Pancreas (tissue), 10 donors: ENCODE measurements around the gene ST8SIA6. TPM values are rescaled to one million over a fixed set of nuclear protein-coding genes. Genes with fewer than 3 reads are reported as not detected.

ENCODE experiments used
- ATAC-seq, 4 donors: fragments of 200-7000 bp; cut with Tn5 transposase; one replicate each; pipeline versions ENCODE4 v1.8.0 to v1.9.1; 2020; ENCODE audit warnings: mild to moderate bottlenecking in 4 of 4, moderate library complexity in 4 of 4
- DNase-seq, 6 donors: peaks; one replicate each; pipeline ENCODE4 v3.0.0-alpha.2; 2020
- FAIRE-seq: peaks from 2 replicates; lab custom pipeline; 2012; peaks lifted over from hg19 to GRCh38; lab: Jason Lieb, UNC
- H3K27ac ChIP-seq, 4 donors: fragments of 200-600 bp; sonication (generic); 1 replicate in 3 of 4; 2 replicates in 1 of 4; pipeline versions ENCODE4 v1.5.0 to v1.8.0; 2020
- H3K27me3 ChIP-seq, 4 donors: fragments of 200-600 bp; one replicate each; pipeline ENCODE4 v1.8.0; 2021
- H3K36me3 ChIP-seq, 3 donors: fragments of 200-600 bp; sonication (generic) in 1 of 3; one replicate each; pipeline versions ENCODE4 v1.5.0 to v1.8.0; 2020 to 2021
- H3K4me1 ChIP-seq, 3 donors: fragments of 200-600 bp; one replicate each; pipeline ENCODE4 v1.8.0; 2021
- H3K4me3 ChIP-seq, 4 donors: fragments of 200-600 bp; sonication (generic) in 2 of 4; one replicate each; pipeline versions ENCODE4 v1.5.0 to v1.8.0; 2020 to 2021
- H3K9me3 ChIP-seq, 4 donors: fragments of 200-600 bp; one replicate each; pipeline ENCODE4 v1.8.0; 2021
- WGBS, 2 donors: extraction: QIAGEN DNeasy Blood & Tissue Kit; methylation state at CpG; one replicate each; pipeline ENCODE4 v1.1.7; 2013; 5-methylcytosine and 5-hydroxymethylcytosine counted together
- intact Hi-C, 3 donors: fragments of 100-400 bp; cut with DNase I; formaldehyde crosslinking; loops; one replicate each; pipeline versions ENCODE4 v1.11.1 to v1.14.2; 2022
- polyA plus RNA-seq, 2 donors: library from polyadenylated mRNA; stranded (reverse); fragments of 200-250 nt; gene quantifications; one replicate each; pipeline ENCODE4 v1.2.3, GENCODE V29; 2013
- total RNA-seq, 6 donors: library from RNA; stranded (reverse); fragmentation: NEBNext Ultra II Directional in 4 of 6; extraction: Animal tissue kit (Norgen Biotek cat#: 25700) in 4 of 6; gene quantifications; one replicate each; pipeline versions ENCODE4 v1.2.1 to v1.2.4, GENCODE V29; 2021 to 2023
- TF ChIP-seq, protein P1 (sequence below), 4 donors: fragments of 200-600 bp; sonication (generic) in 3 of 4; IDR thresholded peaks; one replicate each; pipeline versions ENCODE4 v1.5.0 to v1.8.0; 2021; ENCODE audit warnings: antibody characterized with exemption in 4 of 4
- donor health status: healthy with polysubstance abuse.
- donor health status: DM: no; HTN: no; CAD: no; lungs with moderate emphysema.
- donor health status: DM: no; HTN: no; CAD: no.
- donor health status: control.
- donor health status: control.
- donor health status: Bipolar disorder and iron deficiency.
- donor health status: DM: yes; HTN: yes; CAD: no.
- donor health status: DM: no; HTN: no; CAD: no.
- donor health status: DM: no; HTN: no; CAD: no.
- donor health status: DM: yes; HTN: yes; CAD: no.

ST8SIA6 gene
- total and polyA plus RNA-seq, 8 donors, result 0.08 to 0.15 (median 0.12) TPM; not detected in 4

DNA sequence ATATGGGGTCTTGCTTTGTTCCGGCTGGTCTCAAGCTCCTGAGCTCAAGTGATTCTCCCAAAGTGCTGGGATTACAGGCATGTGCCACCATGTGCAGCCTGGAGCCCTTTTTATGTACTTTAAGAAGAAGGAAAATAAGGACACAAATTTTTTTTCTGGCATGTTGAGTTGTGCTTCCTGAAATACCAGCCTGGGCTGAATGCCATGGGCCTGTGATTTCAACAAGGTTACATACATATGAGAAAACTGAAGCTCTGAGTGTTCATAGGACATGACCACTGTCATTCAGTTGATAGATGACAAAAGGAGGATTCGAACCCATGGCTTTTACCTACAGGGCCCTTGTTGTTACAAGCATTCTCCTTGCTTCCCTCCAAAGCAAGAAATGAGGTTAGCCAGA, 36.1 kb downstream of the ST8SIA6 start:
- intact Hi-C loops, result no loop called here
- TF ChIP-seq, protein P1, sequence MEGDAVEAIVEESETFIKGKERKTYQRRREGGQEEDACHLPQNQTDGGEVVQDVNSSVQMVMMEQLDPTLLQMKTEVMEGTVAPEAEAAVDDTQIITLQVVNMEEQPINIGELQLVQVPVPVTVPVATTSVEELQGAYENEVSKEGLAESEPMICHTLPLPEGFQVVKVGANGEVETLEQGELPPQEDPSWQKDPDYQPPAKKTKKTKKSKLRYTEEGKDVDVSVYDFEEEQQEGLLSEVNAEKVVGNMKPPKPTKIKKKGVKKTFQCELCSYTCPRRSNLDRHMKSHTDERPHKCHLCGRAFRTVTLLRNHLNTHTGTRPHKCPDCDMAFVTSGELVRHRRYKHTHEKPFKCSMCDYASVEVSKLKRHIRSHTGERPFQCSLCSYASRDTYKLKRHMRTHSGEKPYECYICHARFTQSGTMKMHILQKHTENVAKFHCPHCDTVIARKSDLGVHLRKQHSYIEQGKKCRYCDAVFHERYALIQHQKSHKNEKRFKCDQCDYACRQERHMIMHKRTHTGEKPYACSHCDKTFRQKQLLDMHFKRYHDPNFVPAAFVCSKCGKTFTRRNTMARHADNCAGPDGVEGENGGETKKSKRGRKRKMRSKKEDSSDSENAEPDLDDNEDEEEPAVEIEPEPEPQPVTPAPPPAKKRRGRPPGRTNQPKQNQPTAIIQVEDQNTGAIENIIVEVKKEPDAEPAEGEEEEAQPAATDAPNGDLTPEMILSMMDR (IDR thresholded peaks at IDR 0.05), result no peak
- Histone ChIP-seq H3K27me3 (no peaks in the 10 kb centered on the region), H3K4me3 (no peak overlapping the region), H3K27ac (no peak overlapping the region), H3K36me3 (no peaks in the 10 kb centered on the region), H3K4me1 (no peaks in the 10 kb centered on the region), H3K9me3 (no peaks in the 10 kb centered on the region)
- DNase-seq (no peak), ATAC-seq (peak in 2 of 4 donors; percentile 32 to 36), FAIRE-seq (no peak)
- WGBS, 2 donors, result 31 to 51% methylated on average over 2 of the region's 2 CpGs

DNA sequence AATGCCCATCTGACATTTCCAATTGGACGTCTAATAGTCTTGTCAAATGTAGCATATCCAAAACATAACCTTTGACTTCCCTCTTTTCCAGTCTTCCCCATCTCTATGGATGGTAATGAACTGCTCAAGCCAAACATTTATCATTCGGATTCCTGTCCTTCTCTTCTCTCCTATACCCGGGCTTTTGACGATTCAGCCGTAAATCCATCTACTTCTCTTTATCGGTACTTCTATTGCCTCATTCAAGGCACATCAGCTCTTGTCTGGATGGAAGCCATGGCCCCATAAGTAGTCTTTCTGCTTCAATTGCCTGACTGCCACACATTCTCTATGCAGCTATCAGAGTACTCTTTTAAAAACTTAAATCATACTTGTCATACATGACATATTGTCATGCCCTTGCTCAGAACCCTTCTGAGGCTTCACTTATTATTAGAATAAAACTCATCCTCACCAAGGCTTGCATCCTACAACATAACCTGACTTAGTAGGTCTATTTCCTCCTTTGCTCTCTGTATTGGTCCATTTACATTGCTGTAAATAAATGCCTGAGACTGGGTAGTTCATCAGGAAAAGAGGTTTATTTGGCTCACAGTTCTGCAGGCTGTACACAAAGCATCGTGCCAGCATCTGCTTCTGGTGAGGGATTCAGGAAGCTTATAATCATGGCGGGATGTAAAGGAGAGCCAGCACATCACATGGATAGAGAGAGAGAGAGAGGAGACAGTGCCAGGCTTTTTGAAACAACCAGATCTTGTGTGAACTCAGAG, 37.8 kb downstream of the ST8SIA6 start:
- TF ChIP-seq, protein P1 (IDR thresholded peaks at IDR 0.05), result no peak
- Histone ChIP-seq H3K27ac (no peak overlapping the region), H3K4me1 (no peaks in the 10 kb centered on the region), H3K36me3 (no peaks in the 10 kb centered on the region), H3K9me3 (no peaks in the 10 kb centered on the region), H3K4me3 (no peak overlapping the region), H3K27me3 (no peaks in the 10 kb centered on the region)
- WGBS, 2 donors, result 75 to 76% methylated on average over 8 of the region's 8 CpGs
- DNase-seq (no peak), FAIRE-seq (no peak), ATAC-seq (no peak)
- intact Hi-C loops, result no loop called here

DNA sequence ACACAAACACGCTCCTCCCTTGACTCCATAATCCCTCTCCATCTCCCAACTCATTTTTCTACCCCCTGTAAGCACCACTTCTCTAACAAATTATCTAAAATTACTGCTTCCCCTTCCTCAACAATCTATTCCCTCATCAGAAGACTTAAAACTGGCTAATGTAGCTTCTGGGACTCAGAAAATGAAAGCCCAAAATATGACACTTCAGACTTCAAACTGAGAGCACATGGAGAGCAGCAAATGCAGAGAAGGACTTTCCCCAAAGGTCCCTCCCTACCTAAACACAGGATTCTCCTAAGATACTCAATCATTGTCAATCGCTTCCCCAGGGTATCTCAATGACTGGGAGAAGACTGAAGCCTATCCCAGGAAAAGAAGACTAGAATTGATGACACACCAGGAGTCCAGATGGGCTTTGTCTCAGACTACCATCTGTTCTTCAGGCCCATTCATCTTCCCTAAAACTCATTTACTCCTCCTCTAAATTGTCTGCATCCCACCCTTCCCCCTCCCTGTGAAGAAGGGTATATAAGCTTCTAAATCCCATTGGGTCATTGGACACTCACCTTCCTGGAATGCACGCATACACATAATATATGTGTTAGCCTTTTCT, 39.2 kb downstream of the ST8SIA6 start:
- H3K27ac ChIP-seq, result no peak overlapping the region
- FAIRE-seq, result no peak
- no peaks in the 10 kb centered on the region for H3K27me3 ChIP-seq
- H3K4me3 ChIP-seq, result no peak overlapping the region
- WGBS, 2 donors, result 87% methylated on average over 3 of the region's 3 CpGs
- H3K9me3 ChIP-seq, result no peaks in the 10 kb centered on the region
- intact Hi-C loops, result no loop called here
- TF ChIP-seq, protein P1 (IDR thresholded peaks at IDR 0.05), result no peak
- no peaks in the 10 kb centered on the region for H3K36me3 ChIP-seq
- no peak for DNase-seq
- ATAC-seq, result no peak
- no peaks in the 10 kb centered on the region for H3K4me1 ChIP-seq

DNA sequence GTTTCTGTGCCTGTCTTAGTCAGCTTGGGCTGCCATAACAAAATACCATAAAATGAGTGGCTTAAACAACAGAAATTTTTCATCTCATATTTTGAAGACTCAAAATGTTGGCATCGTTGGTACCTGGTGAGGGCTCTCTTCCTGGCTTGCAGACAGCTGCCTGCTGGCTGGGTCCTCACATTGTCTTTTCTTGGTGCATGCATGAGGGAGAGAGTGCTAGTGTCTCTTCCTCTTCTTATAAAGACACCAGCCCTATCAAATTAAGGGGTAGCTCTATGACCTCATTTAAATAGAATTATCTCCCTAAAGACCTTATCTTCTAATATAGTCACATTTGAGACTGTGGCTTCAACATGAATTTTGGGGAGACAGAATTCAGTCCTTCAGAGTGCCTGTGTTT, 39.9 kb downstream of the ST8SIA6 start:
- Histone ChIP-seq H3K4me1 (no peaks in the 10 kb centered on the region), H3K27me3 (no peaks in the 10 kb centered on the region), H3K9me3 (no peaks in the 10 kb centered on the region), H3K36me3 (no peaks in the 10 kb centered on the region), H3K27ac (no peak overlapping the region), H3K4me3 (no peak overlapping the region)
- 77 to 85% methylated on average over 1 of the region's 1 CpG for WGBS, 2 donors
- ATAC-seq (no peak), FAIRE-seq (no peak), DNase-seq (no peak)
- intact Hi-C loops, result no loop called here
- TF ChIP-seq, protein P1 (IDR thresholded peaks at IDR 0.05), result no peak

DNA sequence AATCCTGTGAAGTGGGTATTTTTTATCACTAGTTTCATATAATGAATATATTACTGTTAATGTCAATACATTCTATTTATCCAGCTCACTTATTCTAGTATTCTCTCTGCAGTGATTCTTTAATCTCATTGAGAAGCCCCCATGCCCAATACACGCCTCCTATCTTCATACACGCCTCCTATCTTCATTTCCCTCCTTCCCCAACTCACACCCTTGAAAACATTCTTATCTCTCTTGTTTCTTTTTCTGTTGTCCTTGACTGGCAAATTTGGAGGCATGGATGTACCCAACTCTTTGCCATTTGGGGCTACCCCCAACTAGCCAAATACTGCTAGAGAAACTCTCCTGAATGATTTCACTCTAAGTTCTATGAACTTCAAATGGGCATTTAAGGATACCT, 40.5 kb downstream of the ST8SIA6 start:
- WGBS, 2 donors, result 74 to 77% methylated on average over 2 of the region's 2 CpGs
- H3K4me1 ChIP-seq, result no peaks in the 10 kb centered on the region
- H3K36me3 ChIP-seq, result no peaks in the 10 kb centered on the region
- ATAC-seq (no peak), DNase-seq (no peak), FAIRE-seq (no peak)
- intact Hi-C loops, result no loop called here
- no peaks in the 10 kb centered on the region for H3K9me3 ChIP-seq
- no peaks in the 10 kb centered on the region for H3K27me3 ChIP-seq
- no peak overlapping the region for H3K4me3 ChIP-seq
- H3K27ac ChIP-seq, result no peak overlapping the region
- TF ChIP-seq, protein P1 (IDR thresholded peaks at IDR 0.05), result no peak
